ENCODE measurements around the gene TMEM184A.
A peak's percentile ranks its signal among the peaks of the same experiment; 100 is the strongest.
"Not testable (repeated sequence)": the region's sequence is repeated elsewhere in the genome, so short reads cannot be mapped to it uniquely, and the experiment has no call there.

The TMEM184A gene

GRCh38 chr7:1588978-1589377 lies 33.0 kb upstream of the TMEM184A start:
- no peak for DNase-seq

- no peak for DNase-seq
These were observed 31.7 kb upstream of the TMEM184A start for GRCh38 chr7:1587738-1588137.

DNA sequence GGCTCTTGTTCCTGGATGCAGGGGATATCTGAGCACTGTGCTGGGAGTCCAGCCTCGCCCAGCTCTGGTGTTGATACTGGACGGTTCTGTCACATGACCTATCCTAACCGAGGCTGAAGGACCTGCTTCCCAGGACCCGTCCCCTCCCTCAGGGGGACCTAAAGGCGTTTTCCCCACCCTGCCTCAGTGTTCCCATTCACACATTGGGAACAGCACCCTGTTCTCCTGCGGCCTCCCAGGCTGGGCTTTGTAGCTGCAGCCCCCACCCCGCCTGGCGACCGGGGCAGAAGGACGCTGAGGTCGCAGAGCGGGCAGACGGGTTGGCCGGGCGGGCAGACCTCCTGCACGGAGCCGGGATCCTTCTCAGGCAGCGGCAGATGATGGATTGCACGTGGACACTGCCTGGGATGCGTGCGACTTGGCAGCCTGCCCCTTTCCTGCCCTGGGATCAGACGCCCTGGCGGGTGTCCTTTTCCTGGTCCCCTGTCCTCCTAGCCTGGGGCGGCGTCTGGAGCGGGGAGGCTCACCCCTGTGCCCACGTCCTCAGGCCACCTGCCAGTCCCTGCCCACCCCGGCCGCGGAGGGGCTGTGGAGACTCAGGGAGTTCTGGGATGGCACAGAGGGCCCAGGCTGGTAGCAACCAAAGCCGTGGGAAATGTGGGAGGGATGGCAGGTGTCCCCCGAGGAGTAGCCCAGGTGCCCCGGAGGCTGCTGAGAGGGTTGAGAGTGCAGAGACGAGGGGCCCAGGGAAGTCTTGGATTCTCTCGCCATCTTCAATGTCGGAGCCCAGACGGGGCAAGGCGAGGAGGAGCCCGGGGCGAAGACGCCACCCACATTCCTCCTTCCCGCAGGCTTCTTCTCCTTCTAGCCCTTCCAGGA lies 31.1 kb upstream of the TMEM184A start:
- no peak for DNase-seq

- no peak for DNase-seq
These were observed 30.3 kb upstream of the TMEM184A start for GRCh38 chr7:1586126-1586826.

DNA sequence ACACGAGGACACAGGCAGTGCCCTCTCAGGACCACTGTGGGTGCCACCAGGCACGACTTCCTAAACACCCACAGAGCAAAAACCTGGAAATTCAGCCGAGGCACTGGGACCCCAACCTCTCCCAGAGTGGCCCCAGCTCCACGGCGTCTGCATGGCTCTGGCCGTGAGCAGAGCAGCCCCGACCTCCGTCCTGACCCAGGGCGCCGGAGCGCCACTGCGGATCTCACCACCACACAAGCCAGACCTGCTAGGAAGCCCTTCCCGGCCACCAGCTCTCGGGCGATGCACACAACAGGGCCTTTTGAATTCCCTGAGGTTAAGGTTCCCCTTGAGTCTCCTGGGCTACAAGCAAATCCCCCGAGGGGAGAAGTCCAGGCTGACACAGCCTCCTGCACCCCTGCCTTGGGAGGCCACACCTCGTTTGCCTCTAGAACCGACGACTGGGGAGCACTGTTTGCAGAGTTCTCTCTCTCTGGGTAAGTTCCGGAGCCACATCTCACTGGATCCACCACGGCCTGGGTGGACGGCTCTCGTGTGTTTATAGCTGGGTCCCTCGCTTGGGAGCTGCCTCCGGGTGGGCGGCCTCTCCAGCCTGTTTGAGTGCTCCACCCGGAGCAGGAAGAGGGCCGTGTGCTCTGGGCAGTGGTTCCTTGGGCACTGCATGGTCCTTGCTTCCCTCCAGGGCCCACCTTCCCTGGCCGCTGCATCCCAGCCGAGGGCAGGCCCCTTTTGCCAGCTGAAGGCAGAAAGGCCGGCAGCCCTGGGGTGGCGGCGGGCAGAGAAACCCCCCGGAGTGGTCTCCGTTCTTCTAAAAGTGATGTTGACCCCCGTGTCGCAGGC lies 29.4 kb upstream of the TMEM184A start:
- no peak for DNase-seq

DNA sequence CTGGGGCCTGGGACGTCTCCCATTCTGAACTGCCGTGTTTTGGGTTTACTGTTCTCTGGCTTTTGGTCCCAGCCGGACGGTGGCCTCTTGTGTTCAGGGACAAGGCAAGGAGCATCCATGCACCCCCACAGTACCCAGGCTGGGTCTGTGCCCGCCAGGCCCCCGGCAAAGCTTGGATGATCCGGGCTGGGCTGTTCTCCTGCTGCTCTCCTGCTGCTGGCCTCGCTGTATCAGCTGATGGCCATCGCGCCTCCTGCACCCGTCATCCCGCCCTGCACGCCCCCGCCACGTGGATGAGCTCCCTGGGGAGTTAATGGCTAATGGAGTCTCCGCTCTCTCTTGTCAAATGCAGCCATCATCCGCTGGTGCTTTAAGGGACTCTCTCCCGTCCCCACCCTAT lies 28.7 kb upstream of the TMEM184A start:
- no peak for DNase-seq

DNA sequence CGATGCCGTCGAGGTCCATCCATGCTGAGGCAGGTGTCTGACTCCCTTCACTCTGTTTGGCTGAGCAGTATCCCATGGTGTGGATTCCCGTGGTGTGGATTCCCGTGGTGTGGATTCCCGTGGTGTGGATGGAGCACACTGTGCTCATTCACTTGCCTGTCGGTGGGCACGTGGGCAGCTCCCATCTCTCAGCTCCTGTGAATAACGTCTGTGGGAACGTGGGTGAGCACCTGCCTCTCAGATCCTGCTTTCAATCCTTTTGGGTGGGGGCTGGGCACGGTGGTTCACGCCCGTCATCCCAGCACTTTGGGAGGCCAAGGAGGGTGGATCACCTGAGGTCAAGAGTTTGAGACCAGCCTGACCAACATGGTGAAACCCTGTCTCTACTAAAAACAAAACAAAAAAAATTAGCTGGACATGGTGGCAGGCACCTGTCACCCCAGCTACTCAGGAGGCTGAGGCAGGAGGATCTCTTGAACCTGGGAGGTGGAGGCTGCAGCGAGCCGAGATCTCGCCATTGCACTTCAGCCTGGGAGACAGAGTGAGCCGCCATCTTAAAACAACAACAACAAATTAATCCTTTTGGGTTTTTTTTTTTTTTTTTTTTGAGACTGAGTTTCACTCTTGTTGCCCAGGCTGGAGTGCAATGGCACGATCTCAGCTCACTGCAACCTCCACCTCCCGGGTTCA lies 27.4 kb upstream of the TMEM184A start:
- DNase-seq = not testable (repeated sequence)

DNA sequence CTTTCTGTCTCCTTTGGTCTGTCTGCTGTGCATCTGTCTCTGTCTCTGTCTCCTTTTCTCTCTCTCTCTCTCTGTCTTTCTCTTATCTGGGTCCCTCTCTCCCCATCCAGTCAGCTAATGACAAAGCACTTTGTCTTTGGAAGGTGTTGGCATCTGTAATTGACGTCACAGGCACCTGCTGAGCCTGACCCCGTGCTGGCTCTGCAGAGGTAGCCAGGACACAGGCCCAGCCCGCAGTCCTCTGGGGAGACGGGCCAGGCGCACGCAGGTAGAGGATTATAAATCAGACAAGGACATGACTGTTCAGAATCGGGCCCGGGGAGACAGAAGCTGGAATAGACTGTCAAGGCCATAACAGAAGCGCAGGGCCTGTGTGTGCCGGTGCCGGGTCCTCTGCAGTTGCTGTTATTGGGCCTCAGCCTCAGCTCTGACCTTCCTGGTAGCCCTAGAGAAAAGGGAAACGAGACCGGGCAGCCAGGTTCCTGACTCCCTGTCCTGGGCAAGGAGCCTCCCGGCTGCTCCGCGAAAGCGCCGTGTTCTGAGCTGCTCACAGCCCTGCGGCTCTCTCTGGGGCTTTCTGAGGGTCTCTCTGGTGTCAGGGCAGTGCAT lies 24.5 kb upstream of the TMEM184A start:
- no peak for DNase-seq

DNA sequence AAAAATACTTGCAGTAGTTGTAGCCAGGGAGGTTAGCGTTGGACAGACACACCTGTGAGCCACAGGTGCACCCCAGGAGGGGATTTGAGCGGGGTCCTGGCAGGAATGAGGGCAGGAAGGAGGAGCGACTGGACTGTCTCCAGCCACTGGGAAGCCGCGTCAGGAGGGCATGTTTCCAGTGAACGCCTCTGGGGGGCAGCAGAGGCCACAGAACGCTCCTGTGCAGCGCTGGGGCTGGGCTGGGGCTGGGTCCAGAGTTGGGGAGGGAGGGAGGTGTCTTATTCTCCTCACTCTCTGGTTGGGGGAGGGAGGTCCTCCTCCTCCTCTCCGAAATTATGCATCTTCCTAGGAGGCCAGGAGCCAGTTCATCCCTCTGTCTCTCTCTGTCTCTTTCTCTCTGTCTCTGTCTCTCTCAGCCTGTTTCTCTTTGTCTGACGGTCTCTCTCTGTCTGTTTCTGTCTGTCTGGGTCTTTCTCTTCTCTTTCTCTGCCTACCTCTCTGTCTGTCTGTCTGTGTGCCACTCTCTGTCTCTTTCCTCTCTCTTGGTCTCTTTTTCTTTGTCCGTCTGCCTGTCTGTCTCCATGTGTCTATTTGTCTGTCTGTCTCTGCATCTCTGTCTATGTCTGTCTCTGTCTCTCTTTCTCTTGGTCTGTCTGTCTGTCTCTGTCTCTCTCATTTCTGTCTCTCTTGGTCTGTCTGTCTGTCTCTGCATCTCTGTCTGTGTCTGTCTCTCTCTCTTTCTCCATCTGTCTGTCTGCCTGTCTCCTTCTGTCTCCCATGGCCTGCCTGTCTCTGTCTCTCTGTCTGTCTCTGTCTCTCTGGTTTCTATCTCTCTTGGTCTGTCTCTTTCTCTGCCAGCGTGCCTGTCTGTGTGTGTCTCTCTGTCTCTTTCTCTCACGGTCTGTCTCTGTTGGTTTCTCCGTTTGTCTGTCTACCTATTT lies 23.7 kb upstream of the TMEM184A start:
- DNase-seq = peak; percentile 4

DNA sequence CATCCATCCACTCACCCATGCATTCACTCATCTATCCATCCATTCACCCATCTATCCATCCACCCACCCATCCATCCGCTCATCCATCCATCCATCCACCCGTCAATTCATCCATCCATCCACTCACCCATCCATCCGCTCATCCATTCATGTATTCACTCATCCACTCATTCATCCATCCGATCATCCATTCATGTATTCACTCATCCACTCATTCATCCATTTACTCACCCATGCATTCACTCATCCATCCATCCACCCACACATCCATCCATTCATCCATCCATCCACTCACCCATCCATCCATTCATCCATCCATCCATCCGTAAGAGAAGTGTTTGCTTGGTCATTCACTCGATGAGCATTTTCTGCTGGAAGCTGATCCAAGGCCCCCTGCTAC lies 22.5 kb upstream of the TMEM184A start:
- no peak for DNase-seq

DNA sequence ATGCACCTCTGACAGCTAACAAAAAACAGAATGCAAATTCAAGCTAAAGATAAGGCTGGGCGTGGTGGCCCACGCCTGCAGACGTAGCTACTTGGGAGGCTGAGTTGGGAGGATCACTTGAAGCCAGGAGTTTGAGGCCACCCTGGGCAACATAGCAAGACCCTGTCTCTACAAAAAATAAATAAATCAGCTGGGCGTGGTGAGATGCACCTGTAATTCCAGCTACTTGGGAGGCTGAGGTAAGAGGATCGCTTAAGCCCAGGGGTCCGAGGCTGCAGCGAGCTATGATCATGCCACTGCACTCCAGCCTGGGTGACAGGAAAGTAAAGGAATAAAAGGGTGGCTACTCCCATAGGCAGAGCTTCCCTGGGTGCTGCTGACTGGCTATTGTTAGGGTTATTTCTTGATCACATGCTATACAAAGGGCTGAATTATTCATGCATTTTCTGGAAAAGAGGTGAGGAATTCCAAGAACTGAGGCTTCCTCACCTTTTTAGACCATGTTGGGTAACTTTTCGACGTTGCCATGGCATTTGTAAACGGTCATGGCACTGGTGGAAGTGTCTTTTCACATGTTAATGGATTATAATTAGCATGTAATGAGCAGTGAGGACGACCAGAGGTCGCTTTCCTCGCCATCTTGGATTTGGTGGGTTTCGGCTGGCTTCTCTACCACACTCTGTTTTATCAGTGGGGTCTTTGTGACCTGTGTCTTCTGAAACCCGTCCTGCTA lies 20.7 kb upstream of the TMEM184A start:
- no peak for DNase-seq

- DNase-seq = no peak
These were observed 19.8 kb upstream of the TMEM184A start for GRCh38 chr7:1575809-1576208.

DNA sequence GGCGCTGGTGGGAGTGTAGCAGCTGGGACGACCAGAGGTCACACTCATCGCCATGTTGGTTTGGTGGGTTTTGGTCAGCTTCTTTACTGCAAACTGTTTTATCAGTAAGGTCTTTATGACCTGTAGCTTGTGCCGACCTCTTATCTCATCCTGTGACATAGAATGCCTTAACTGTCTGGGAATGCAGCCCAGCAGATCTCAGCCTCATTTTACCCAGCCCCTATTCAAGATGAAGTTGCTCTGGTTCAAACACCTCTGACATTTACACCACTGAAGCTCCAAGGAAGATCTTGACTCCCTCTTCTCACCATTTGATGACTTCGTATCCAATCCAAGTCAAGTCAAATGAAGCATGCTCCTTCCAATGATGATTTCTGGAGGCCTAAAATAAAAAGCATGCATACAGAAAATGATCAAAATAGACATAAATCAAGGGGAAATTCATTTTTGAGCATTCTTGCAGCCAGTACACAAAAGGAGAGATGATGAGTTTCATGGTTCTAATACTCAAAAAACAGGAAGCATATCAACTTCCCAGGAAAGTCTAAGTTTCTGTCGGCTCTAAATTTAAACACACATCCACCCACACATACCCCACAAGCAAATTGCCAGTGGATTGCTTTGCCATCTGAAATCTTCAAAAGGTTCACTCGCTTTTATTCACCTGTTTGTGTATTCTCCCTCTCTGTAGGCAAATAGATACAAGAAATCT lies 16.3 kb upstream of the TMEM184A start:
- DNase-seq = no peak

DNA sequence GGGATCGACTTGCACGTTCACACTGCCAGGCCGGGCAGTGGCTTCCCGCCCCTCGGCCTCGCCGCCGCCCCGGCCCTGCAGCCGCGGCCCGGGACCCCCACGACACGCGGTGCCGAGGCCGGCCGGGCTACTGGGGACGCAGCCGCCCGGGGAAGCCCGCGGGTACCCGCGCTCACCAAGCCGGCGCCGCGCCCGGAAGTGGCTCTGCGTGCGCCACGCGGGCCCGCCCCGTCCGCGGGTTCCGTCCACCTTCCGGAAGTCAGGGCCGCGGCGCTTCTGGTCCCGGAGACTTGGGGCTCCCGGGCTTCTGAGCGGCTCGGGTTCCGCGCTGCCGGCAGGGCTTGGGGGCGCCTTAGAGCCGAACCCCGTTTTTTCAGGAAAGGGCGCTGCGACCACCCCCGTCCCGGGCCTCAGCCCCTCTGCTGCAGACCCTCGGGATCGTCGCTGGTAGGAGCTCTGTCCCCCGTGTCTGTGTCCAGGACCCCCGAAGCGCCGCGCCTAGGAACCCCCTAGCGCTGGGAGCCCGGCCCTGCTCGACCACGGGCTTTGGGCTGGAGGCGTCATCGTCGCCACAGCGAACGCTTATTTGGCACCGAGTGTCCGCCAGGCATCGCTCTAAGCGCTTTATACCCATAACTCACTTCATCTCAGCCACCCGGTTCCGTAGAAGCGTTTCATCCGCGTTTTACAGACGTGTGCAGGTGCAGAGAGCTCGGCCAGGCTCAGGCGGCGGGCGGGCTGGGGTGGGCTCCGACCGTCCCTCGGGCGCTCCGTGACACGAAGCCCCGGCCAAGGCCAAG lies 14.0 kb upstream of the TMEM184A start, which contains the start of gene PSMG3:
Gene PSMG3, minus strand, starts transcription at position 200 of the 800 bp plus-strand sequence. CDS start 693 bp downstream, outside the sequence.
- DNase-seq = peak; percentile 61

GRCh38 chr7:1569440-1569832 lies 13.4 kb upstream of the TMEM184A start:
- DNase-seq = no peak

DNA sequence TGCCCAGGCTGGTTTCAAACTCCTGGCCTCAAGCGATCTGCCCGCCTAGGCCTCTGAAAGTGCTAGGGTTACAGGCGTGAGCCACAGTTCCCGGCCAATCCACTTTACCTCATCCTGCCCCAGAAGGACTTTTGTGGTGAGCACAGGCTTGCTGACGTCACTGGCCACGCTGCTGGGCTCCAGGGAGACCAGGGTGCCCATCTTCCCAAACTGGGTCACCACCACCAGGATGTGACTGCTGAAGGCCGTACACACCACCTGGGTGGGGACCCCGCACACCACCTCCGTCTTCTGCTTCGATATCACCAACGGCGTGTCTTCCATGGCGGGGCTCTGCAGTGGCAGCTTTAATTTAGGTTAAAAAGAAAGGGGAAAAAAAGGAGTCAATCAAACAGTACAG lies 13.0 kb upstream of the TMEM184A start:
- no peak for DNase-seq

GRCh38 chr7:1567896-1568510 lies 12.0 kb upstream of the TMEM184A start:
- DNase-seq = peak; percentile 40

Measured in kidney glomerular epithelial cell (primary cell).